DND-41 (cell line): ENCODE measurements around the gene GIT1.

Source experiments
- ATAC-seq: fragments of 200-7000 bp; cut with Tn5 transposase; 3 replicates; pipeline ENCODE4 v1.9.1; 2021; ENCODE audit warnings: low read depth; ENCODE audit not compliant: insufficient read depth
- DNase-seq: peaks from one replicate; pipeline ENCODE4 v3.0.0-alpha.2; 2020
- H2AFZ ChIP-seq: 2 replicates; pipeline ENCODE4 v1.6.0; 2012; ENCODE audit warnings: low read depth, low read length
- H3K27ac ChIP-seq: 2 replicates; pipeline ENCODE4 v1.5.1; 2012; ENCODE audit warnings: low read length, inconsistent platforms
- H3K27me3 ChIP-seq: fragments of 200-600 bp; sonication (generic); 2 replicates; pipeline ENCODE4 v1.6.0; 2012; ENCODE audit warnings: low read length, mild to moderate bottlenecking, inconsistent platforms; ENCODE audit not compliant: insufficient read depth, poor library complexity
- H3K36me3 ChIP-seq: 2 replicates; pipeline ENCODE4 v1.5.1; 2012; ENCODE audit warnings: low read length, inconsistent platforms; ENCODE audit not compliant: insufficient read depth
- H3K4me1 ChIP-seq: 2 replicates; pipeline ENCODE4 v1.5.1; 2012; ENCODE audit warnings: mild to moderate bottlenecking, low read length; ENCODE audit not compliant: insufficient read depth
- H3K4me2 ChIP-seq: 2 replicates; pipeline ENCODE4 v1.6.0; 2012; ENCODE audit warnings: mild to moderate bottlenecking, moderate library complexity, low read length, inconsistent platforms; ENCODE audit not compliant: insufficient read depth
- H3K4me3 ChIP-seq, 2 experiments: fragments of 200-600 bp in 1 of 2; shearing (Covaris generic) in 1 of 2; 2 replicates each; pipeline ENCODE4 v1.5.1; 2012 to 2016; ENCODE audit warnings: inconsistent platforms in 2 of 2, low read length in 2 of 2, mild to moderate bottlenecking in 2 of 2, low read depth in 1 of 2, moderate library complexity in 1 of 2
- H3K79me2 ChIP-seq: 2 replicates; pipeline ENCODE4 v1.6.0; 2012; ENCODE audit warnings: low read length, inconsistent platforms; ENCODE audit not compliant: insufficient read depth
- H3K9ac ChIP-seq: 2 replicates; pipeline ENCODE4 v1.6.0; 2012; ENCODE audit warnings: low read depth, mild to moderate bottlenecking, inconsistent platforms, low read length, moderate library complexity
- H3K9me3 ChIP-seq: 2 replicates; pipeline ENCODE4 v1.5.1; 2012; ENCODE audit warnings: low read length, moderate library complexity, mild to moderate bottlenecking, inconsistent platforms; ENCODE audit not compliant: insufficient read depth, severe bottlenecking
- H4K20me1 ChIP-seq: 2 replicates; pipeline ENCODE4 v1.6.0; 2012; ENCODE audit warnings: low read length; ENCODE audit not compliant: insufficient read depth
- CTCF ChIP-seq: IDR thresholded peaks from 2 replicates; pipeline ENCODE4 v1.5.1; 2012; ENCODE audit warnings: borderline replicate concordance, low read length, moderate library complexity, mild to moderate bottlenecking; ENCODE audit not compliant: poor library complexity, severe bottlenecking; ENCODE audit errors: extremely low read depth
- EZH2 ChIP-seq: IDR thresholded peaks from 3 replicates; pipeline ENCODE4 v1.6.1; 2012; ENCODE audit warnings: borderline replicate concordance, low read depth, mild to moderate bottlenecking, moderate library complexity, low read length, inconsistent platforms; ENCODE audit not compliant: severe bottlenecking

GIT1 gene

DNA sequence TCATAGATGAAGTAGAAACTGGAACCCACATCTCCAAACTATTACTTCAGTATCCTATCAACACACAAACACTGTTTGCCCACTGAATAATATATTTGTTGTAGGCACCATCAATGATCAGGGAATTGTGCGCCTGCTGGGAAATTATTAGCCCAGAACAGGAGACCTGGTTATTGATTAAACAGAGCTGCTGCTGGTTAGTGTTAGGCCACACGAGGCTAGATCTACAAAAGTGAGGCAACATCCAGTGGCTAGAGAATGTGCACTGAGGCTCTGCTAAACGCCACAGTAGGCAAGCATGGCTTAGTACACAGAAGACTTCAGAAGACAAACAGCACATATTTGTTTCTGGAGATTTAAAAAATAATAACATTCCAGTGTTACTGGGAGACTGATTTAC is 33.6 kb downstream of the GIT1 start:
- Histone ChIP-seq H3K4me1 (no peaks in the 10 kb centered on the region), H3K36me3 (no peaks in the 10 kb centered on the region), H3K27me3 (no peaks in the 10 kb centered on the region), H3K79me2 (no peaks in the 10 kb centered on the region), H4K20me1 (no peaks in the 10 kb centered on the region), H3K27ac (no peak overlapping the region), H2AFZ (no peak overlapping the region), H3K9ac (no peak overlapping the region), H3K4me2 (no peak overlapping the region), H3K4me3 (no peak overlapping the region), H3K9me3 (no peaks in the 10 kb centered on the region)
- TF ChIP-seq CTCF (no peak), EZH2 (no peak)
- ATAC-seq (no peak), DNase-seq (no peak)

GRCh38 chr17:29549177-29549923 is 40.1 kb downstream of the GIT1 start:
- Histone ChIP-seq H3K27ac (no peak overlapping the region), H3K9ac (no peak overlapping the region), H3K36me3 (peaks cover 5% of the 10 kb centered on the region; the same call in 1 of the 2 replicates), H3K9me3 (no peaks in the 10 kb centered on the region), H2AFZ (no peak overlapping the region), H3K4me1 (no peaks in the 10 kb centered on the region), H3K4me3 (no peak overlapping the region), H3K4me2 (no peak overlapping the region), H4K20me1 (no peaks in the 10 kb centered on the region), H3K27me3 (no peaks in the 10 kb centered on the region), H3K79me2 (no peaks in the 10 kb centered on the region)
- no peak for ATAC-seq
- no peak for DNase-seq
- no peak for TF ChIP-seq CTCF
- TF ChIP-seq EZH2, result no peak

DNA sequence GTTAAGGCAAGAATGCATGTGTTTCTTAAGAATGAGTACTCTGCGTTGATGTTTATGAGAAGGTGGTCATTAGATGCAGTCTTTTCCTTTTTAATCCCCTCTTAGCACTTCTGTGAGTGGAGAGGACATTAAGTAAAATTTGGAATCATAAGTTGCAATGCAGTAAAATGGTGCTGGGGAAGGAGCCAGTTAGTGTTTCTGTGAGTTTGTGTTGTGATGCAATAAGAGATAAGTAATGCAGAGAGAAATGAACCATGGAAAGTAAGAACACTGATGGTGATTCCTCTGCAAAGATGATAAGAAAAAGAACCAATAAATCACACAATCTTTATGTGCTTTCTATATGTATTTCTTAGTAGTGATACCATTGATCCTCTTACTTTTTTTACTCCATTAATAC is 42.6 kb downstream of the GIT1 start:
- H2AFZ ChIP-seq, result no peak overlapping the region
- no peaks in the 10 kb centered on the region for H3K27me3 ChIP-seq
- H3K4me1 ChIP-seq, result no peaks in the 10 kb centered on the region
- H3K79me2 ChIP-seq, result no peaks in the 10 kb centered on the region
- H4K20me1 ChIP-seq, result 0 out of 2 replicates have a peak, but pooled peaks cover 4% of the 10 kb centered on the region
- no peaks in the 10 kb centered on the region for H3K9me3 ChIP-seq
- ATAC-seq (no peak), DNase-seq (no peak)
- H3K36me3 ChIP-seq, result peaks cover 26% of the 10 kb centered on the region
- H3K4me3 ChIP-seq, result no peak overlapping the region
- TF ChIP-seq EZH2 (no peak), CTCF (no peak)
- no peak overlapping the region for H3K9ac ChIP-seq
- no peak overlapping the region for H3K27ac ChIP-seq
- H3K4me2 ChIP-seq, result no peak overlapping the region

- H3K9me3 ChIP-seq, result no peaks in the 10 kb centered on the region
- DNase-seq (no peak), ATAC-seq (no peak)
- TF ChIP-seq EZH2, result no peak
- TF ChIP-seq CTCF, result no peak
- H2AFZ ChIP-seq, result no peak overlapping the region
- H3K27me3 ChIP-seq, result no peaks in the 10 kb centered on the region
- H3K27ac ChIP-seq, result no peak overlapping the region
- no peaks in the 10 kb centered on the region for H3K79me2 ChIP-seq
- H3K4me1 ChIP-seq, result no peaks in the 10 kb centered on the region
- peaks cover 31% of the 10 kb centered on the region for H3K36me3 ChIP-seq
- H3K4me3 ChIP-seq, result no peak overlapping the region
- no peak overlapping the region for H3K9ac ChIP-seq
- 0 out of 2 replicates have a peak, but pooled peaks cover 4% of the 10 kb centered on the region for H4K20me1 ChIP-seq
- no peak overlapping the region for H3K4me2 ChIP-seq
These were observed 43.4 kb downstream of the GIT1 start for GRCh38 chr17:29546085-29546484.
